ENCODE data around the gene ZPBP2. TPM values are rescaled to one million over a fixed set of nuclear protein-coding genes. Genes with fewer than 3 reads are reported as not detected.

The ZPBP2 gene
- total RNA-seq, 2 donors from 2014 or later = not detected

Other genes with a start within 250 kb of the ZPBP2 start
- 1 to 10 TPM in 1 of 2 donors, under 1 TPM in 1; 0.38 to 2.3 TPM for gene PPP1R1B, start 241.2 kb upstream of the ZPBP2 start, total RNA-seq
- 10 to 100 TPM; 32.8 to 35.4 TPM for gene STARD3, start 231.1 kb upstream of the ZPBP2 start, total RNA-seq
- 1 to 10 TPM in 1 of 2 donors, under 1 TPM in 1; 0.81 to 1.0 TPM for gene TCAP, start 202.9 kb upstream of the ZPBP2 start, total RNA-seq
- gene PNMT, start 199.7 kb upstream of the ZPBP2 start, total RNA-seq = 1 to 10 TPM in 1 of 2 donors, under 1 TPM in 1; 0.62 to 3.1 TPM
- 10 to 100 TPM; 12.0 to 12.3 TPM for gene PGAP3, start 180.1 kb upstream of the ZPBP2 start, total RNA-seq
- gene ERBB2, start 168.1 kb upstream of the ZPBP2 start, total RNA-seq = 10 to 100 TPM; 33.0 to 42.8 TPM
- 10 to 100 TPM; 27.4 to 33.6 TPM for gene MIEN1, start 137.7 kb upstream of the ZPBP2 start, total RNA-seq
- not detected for gene GRB7, start 130.3 kb upstream of the ZPBP2 start, total RNA-seq
- gene IKZF3, start 3.9 kb upstream of the ZPBP2 start, total RNA-seq = 1 to 10 TPM; 1.6 TPM
- gene GSDMB, start 50.4 kb downstream of the ZPBP2 start, total RNA-seq = 1 to 10 TPM; 4.2 to 6.0 TPM
- gene ORMDL3, start 59.4 kb downstream of the ZPBP2 start, total RNA-seq = 10 to 100 TPM; 32.1 to 43.2 TPM
- gene LRRC3C, start 59.5 kb downstream of the ZPBP2 start, total RNA-seq = not detected
- under 1 TPM; 0.19 to 0.57 TPM for gene GSDMA, start 94.8 kb downstream of the ZPBP2 start, total RNA-seq
- gene PSMD3, start 112.6 kb downstream of the ZPBP2 start, total RNA-seq = 10 to 100 TPM; 57.6 to 65.5 TPM
- gene CSF3, start 147.2 kb downstream of the ZPBP2 start, total RNA-seq = 10 to 100 TPM in 1 of 2 donors, under 1 TPM in 1; 0.69 to 15.3 TPM
- 10 to 100 TPM; 46.2 to 53.2 TPM for gene MED24, start 186.2 kb downstream of the ZPBP2 start, total RNA-seq
- gene THRA, start 194.8 kb downstream of the ZPBP2 start, total RNA-seq = 10 to 100 TPM; 50.8 to 65.8 TPM
- gene NR1D1, start 232.4 kb downstream of the ZPBP2 start, total RNA-seq = 10 to 100 TPM; 20.2 to 24.2 TPM